Stimulated activated CD4-positive, alpha-beta T cell treated with anti-CD3 and anti-CD28 coated beads, Interleukin-2, amount 100 ng/mL, for 48 hours (primary cell): ENCODE results near the gene ASCC1.
A peak's percentile ranks its signal among the peaks of the same experiment; 100 is the strongest.
"Not testable (repeated sequence)": the region's sequence is repeated elsewhere in the genome, so short reads cannot be mapped to it uniquely, and the experiment has no call there.

ENCODE experiments used
- DNase-seq, 2 donors: peaks; one replicate each; pipeline ENCODE4 v3.0.0-alpha.2; 2020

ASCC1 gene, protein sequence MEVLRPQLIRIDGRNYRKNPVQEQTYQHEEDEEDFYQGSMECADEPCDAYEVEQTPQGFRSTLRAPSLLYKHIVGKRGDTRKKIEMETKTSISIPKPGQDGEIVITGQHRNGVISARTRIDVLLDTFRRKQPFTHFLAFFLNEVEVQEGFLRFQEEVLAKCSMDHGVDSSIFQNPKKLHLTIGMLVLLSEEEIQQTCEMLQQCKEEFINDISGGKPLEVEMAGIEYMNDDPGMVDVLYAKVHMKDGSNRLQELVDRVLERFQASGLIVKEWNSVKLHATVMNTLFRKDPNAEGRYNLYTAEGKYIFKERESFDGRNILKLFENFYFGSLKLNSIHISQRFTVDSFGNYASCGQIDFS

DNA sequence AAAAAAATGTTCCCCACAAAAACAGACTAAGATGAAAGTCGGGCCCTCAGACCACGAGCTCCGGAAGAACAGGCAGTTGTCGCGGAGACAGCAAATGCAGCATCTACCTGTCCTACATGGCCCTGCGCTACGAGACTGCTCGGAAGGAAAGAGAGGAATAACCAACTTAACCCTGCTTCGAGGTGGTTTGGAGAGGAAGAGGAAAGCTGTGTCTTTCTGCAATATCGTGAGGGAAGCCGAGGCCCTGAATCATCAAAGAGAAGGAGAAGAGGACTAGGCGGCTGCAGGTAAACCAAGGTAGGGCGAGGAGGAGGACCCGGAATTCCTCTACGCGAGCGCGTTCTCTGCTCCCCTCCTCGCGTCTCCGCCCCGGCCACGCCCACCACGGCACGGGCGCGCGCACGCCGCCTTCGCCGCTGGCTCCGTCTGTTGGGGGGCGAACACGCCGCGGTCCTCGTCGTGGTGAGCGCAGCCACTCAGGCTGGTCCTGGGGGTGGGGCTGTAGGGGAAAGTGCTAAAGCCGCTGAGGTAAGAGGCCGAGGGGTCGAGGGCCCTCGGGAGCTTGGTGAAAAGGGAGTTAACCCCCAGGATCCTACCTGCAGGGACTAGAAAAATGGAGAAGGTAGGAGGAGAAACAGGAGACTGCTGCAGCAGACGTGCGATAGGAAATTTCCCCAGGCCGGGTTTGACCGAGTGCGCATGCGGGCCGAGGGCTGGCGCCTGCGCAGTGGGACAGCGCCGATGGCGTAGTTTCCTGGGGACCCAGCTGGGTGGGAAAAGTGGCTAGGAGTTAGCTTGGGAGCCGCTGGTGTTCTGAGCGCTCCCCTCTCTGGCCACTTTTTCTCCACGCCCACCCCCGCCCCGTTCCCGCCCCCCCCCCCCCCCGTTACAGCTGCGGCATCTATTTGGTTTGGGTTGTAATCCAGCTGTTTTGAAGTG, at the start of gene ASCC1, which contains the start of gene ANAPC16:
Gene ASCC1 (minus strand): TSS at position 666 of the 939 bp plus-strand sequence. CDS start 2,978 bp downstream, outside the sequence.
Gene ANAPC16 (plus strand): TSS at position 402 of the 939 bp plus-strand sequence. CDS start 7,903 bp downstream, outside the sequence.
- peak; percentile 93 for DNase-seq

DNA sequence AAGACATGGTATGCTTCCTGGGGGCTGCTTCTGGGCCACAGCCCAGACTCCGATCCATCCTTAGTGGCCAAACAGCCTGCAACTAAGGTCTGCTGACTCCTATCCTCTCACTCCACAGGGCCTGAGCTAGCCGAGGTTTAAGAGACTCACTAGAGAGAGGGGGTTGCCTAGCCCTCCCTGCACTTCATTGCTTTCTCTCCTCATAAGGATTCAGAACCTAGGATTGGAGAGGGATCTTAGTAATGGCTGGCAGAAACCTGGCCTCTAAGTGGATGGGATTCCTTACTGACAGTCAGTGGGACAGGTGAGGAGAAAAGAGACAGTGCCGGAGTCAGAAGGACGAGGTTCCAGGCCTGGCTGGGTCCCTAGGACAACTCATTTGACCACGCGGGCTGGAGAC, 49.4 kb upstream of the ASCC1 start:
- DNase-seq: no peak

DNA sequence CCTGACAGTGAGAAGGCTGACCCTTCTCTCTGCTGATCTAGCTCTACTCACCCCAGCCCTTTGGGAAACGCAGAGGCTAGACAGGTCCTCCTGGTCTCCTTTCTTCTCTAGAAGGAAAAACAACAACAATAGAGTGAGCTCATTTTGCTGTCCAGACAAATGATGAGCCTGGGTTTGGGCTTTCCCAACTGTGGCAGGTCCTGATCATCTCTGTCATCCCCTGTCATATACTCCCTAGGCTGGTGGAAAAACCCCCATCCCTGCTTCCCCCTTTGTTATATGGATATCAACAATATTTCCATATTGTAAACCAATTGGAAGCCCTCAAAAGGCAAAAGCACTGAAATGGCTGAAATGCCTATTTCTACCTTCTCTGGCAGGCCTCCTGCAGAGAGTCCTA, 48.5 kb upstream of the ASCC1 start:
- no peak for DNase-seq

DNA sequence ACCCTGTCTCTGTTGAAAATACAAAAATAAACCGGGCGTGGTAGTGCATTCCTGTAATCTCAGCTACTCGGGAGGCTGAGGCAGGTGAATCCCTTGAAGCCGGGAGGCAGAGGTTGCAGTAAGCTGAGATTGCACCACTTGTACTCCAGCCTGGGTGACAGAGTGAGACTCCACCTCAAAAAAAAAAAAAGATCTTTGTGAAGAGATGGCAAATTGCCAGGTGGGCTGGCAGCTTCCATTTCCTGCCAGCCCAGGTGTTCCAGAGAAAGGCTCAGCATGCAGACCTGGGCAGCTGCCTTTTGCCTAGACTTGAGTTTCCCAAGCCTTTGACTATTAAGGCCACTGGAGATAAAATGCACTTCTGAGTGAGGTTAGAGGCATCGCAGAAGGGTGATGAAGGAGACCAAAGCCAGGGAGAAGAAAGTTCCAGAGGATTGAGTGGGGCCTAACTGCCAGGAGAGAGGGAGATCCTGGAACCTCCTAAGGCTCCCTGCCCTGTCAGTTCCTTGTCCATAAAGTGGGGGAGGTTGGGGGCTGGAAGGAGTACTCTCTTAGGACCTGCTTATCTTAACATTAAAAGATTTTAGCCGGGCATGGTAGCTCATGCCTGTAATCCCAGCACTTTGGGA, 47.7 kb upstream of the ASCC1 start:
- DNase-seq: no peak

DNA sequence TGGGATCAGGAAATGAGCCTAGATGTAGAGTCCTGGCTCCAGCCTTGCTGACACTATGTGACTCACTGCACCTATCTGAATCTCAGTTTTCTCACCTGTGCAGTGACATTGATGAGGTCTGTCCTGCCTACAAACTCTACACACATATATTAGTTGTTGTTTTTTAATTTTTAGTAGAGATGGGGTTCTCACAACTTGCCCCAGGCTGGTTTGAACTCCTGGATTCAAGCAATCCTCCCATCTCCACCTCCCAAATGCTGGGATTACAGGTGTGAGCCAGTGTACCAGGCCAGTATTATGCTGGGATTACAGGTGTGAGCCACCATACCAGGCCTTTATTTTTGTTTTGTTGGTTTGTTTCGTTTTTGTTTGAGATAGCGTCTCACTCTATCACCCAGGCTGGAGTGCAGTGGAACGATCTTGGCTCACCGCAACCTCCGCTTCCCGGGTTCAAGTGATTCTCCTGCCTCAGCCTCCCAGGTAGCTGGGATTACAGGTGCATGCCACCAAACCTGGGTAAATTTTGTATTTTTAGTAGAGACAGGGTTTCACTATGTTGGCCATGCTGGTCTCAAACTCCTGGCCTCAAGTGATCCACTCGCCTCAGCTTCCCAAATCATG, 45.8 kb upstream of the ASCC1 start:
- no peak for DNase-seq

DNA sequence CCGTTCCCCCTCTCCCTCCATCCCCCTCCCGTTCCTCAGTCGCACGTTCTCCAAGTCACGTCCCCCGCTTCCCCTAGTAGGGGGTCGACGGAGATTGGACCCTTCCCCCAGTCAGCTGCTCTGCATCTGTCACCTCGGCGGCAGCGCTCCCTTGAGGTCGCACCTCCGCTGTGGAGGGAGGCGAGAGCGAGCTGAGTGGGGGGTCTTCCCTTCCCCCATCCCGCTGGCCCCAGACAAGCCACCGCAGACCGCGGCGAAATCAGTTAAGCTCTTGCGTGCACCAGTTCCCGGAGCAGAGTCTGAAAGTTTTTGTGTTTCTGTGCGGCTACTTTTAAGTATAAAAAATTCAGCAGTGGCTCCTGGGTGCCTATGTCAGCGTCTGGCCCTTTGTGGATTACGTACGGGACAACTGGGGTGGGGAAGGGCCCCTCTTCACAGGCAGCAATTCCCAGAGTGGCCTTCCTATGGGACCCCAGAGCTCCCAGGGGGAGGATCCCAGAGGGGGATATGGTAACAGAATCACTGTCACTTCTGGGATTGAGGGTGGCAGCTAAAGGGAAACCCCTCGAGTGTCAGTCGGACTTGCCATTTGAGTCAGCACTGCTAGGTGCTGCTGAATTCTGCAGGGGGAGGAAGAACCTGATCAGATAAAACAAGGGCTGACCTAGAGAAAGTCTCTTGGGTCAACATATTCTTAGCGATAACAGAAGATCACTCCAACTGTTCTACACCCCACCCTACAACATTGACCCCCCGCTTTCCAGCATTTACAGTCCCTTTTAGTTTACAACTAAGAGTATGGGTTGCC, 45.1 kb upstream of the ASCC1 start:
- peak in 1 of 2 donors; percentile 53 for DNase-seq

DNA sequence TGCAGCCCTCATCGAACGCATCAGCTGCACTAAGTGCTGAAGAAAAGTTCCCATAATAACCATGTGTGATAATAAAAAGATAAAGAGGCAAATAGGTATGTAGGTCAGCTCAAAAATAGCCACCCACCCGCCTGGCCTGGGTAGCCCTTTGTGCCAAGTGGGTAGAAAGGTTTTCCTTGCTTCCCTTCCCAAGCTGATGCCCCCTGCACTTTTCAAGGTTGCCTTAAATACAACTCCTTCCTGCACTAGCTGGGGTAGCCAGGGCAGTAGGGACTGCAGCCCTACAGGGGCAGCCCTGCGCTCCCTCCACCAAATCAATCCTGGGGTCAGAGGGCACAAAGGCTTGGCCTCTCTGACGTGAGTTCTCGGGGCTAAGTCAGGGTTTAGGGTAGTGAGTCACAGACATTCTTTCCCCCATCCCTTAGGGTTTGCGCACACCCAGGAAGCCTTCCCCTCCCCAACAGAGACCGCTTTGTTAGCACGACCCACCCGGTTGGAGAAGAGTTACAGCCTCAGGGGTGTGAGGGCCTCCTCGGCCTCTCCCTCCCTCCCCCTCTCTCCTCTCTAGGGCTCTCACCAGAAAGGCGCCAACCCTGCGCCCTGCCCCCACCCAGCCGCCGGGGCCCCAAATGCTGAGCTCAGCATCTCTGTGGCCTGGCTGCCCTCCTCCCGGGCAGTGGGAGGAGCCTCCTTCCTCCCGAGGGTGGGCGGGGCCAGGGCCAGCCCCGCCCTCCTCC, 44.3 kb upstream of the ASCC1 start:
- DNase-seq: peak; percentile 91 to 93

DNA sequence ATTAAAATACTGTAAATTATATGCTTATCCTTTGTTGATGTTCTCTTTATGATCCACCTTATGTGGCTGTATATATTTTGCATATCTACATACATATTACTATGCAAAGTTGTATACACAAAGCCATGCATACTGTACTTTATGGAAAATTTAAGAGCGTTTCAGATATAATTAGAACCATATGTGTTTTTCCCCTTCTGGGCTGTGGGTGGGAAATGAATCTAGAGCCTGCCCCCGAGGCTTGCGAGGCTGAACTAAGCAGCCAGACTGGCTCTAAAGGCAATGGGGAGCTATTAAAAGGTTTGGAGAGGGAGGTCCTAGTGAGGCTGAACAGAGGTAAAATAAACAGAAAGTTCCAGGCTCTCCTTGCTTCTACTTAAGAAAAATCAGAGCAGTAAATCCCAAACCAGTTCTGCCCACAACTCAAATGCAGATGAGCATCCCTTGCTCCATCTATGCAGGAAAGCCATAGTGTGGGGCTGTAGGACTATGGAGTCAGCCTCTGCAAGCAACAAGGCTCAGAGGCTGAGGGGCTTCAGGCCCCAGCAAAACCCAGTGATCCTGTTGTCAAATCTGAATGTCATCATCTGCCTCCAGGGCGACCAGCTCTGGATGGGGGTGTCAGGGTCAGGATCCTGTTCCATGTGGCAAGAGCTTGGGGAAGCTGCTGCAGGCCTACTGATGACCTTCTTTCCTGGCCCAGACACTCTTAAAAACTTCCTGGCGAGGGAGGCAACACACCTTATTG, 43.6 kb upstream of the ASCC1 start:
- DNase-seq: no peak

DNA sequence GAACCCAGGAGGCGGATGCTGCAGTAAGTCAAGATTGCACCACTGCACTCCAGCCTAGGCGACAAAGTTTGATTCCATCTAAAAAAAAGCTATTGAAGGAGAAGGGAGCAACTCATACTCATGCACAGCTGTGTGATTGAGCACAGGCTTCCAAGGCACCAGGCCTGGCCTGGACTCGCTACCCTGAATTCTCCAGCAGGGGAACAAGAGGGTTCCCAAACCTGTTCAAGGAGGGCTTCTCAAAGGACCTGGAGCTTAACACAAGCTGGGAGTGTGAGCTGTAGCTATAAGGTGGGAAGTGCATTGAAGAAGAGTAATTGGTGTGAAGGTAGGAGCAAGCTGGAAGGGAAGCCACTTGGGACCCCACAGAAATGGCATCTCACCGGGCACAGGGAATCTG, 42.5 kb upstream of the ASCC1 start:
- no peak for DNase-seq

DNA sequence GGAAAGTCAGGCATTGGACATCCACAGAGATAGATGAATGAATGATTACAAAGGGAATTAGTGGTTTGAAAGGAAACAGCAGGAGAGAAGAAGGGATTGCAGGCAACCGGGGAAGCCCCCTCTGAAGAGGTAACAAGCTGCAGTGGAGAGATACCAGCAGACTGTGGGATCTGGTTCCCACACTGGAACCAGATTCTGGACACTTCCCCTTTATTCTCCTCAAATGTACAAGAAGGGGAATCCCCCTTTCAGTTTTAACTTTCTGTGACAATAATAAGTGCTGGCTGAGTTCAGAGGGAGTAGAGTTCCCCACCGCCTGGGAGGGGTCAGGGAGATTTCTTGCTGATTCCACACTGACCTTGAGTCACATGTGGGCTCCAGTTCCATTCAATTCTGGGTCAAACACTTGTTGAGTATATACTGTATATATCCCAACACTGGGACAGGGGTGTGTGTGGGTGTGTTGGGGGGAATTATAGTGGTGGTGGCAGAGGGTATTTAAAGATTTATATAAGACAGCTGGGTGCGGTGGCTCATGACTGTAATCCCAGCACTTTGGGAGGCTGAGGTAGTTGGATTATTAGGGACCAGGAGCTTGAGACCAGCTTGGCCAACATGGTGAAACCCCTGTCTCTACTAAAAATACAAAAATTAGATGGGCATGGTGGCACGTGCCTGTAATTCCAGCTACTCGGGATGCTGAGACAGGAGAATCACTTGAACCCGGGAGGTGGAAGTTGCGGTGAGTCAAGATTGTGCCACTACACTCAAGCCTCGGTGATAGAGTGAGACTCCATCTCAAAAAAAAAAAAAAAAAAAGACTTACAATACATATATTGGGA, 41.2 kb upstream of the ASCC1 start:
- no peak for DNase-seq

DNA sequence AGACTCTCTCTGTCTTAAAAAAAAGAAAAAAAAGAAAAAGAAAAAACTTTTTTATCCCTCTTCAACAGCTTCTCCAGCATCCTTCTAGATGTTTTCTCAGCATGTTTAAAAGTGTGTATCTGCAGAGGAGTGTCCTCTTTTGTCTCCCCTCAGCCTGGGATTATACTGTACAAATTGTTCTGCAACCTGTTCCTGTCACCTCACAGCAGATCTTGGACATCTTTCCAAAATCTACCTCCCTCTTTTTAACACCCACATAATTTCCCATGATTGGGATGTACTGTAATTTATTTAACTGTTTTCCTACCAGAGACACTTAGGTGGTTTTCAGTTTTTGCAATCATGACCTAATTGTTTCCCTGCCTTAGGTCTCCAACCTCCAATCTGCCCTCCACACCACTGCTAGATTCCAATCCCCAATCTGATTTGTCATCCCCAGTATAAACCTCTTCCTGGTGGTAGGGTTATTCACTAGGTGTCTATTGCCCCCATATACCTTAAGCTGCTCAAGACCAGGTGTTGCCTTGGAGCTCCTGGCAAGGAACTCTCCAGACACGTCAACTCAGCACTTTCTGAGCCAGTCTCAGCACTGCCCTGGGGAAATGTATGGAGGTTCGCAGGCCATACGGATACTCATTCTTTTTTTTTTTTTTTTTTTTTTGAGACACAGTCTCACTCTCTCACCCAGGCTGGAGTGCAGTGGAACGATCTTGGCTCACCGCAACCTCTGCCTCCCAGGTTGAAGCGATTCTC, 40.1 kb upstream of the ASCC1 start:
- DNase-seq: no peak

DNA sequence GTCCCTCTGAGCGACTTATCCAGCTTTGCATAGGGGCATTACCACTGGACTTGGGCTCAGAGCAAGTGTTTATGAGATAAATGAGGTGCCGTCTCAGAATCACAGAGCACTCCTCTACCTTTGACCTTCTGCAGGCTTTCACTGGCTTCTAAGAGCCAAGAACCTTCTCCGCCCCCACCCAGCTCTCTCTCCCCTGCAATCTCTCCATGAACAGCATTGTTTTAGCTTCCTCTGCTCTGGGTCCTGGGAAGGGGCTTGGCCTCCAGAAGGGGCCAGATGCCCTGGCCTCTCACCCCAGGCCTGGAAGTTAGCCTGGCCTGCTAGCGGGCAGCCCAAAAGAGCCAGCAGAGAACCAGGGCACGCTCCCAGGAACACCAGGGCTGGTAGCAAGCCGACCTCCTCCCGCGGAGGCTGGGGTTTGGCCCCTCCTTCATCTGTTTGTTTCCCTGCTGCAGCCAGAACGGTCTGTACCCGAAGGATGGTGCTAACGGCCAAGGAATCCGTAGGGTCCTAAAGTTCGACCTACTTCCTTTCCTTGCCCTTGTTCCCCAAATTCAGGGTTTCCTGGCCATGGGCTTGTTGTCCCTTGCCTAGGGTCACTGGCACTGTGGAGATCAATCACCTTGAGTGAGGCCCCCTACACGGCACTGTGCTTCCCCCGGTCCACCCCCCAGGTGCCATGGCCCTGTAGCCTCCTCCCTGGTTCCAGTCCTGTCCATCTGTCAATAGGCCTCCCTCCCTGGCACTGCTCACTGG, 38.9 kb upstream of the ASCC1 start:
- no peak for DNase-seq

DNA sequence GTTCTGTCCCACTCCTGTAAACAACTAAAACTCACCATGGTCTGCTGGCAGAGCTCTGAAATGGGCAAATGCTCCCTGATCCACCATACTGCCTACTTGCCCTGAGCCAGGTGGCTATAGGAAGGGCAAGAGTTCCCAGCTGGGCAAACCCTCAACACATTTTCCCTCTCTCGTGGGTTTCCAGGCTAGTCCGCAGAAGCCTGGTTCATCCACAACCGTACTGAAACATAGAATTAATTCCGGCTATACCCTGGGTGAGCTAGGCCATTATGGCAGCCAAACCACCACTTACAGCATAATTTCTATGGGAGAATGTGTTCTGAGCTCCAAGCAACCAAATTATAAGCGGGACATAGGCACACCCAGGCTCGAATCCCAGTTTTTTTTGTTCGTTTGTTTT, 37.5 kb upstream of the ASCC1 start:
- DNase-seq: no peak

DNA sequence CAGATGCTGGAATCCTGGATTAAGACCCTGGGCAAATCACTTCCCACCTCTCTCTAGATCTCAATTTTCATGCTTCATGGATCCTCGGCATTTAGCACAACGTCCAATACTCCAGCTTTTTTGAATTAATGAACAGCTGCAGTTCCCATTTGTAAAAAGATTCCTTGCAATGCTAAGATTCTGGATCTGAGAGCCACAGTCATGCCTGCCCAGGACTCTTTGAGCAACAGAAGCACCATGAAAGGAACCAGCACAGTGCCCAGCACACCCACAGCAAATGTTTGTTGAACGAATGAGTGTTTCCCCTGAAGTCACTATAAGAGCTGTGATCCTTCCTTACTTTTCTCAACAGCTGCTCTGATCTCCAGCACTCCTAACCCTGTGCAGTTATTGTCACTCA, 36.9 kb upstream of the ASCC1 start:
- DNase-seq: no peak

DNA sequence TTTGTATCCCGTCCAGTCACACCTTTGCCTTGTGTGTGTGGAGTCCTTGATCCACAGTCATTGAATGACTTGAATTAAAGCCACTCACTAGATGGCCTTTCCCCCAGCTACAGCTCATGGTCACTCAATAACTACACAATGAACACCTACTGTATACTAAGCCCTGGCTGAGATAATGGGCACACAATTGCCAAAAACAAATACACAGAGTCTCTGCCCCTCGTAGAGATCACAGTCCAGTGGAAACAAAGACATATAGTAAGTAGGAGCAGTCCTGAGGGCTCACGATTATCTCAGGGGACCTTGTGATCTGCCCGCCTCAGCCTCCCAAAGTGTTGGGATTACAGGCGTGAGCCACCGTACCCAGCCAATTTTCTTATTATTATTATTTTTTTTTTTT, 35.6 kb upstream of the ASCC1 start:
- DNase-seq: no peak

DNA sequence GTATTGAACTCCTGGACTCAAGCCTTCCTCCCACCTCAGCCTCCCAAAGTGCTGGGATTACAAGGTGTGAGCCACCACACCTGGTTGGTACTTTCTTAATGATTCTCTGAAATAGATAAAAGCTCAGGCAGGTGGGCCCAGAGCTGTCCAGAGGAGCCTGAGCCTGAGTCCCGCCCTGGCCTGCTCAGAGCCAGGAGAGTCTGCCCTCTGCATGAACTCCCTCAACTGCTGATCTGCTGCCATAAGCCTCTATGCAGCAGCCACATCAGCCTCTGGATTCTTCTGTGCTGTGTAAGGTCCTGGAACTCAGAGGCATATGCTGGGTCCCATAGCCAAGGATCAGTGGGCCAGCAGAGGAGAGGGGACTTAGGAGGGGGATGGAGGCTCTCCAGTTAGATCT, 34.6 kb upstream of the ASCC1 start:
- no peak for DNase-seq

DNA sequence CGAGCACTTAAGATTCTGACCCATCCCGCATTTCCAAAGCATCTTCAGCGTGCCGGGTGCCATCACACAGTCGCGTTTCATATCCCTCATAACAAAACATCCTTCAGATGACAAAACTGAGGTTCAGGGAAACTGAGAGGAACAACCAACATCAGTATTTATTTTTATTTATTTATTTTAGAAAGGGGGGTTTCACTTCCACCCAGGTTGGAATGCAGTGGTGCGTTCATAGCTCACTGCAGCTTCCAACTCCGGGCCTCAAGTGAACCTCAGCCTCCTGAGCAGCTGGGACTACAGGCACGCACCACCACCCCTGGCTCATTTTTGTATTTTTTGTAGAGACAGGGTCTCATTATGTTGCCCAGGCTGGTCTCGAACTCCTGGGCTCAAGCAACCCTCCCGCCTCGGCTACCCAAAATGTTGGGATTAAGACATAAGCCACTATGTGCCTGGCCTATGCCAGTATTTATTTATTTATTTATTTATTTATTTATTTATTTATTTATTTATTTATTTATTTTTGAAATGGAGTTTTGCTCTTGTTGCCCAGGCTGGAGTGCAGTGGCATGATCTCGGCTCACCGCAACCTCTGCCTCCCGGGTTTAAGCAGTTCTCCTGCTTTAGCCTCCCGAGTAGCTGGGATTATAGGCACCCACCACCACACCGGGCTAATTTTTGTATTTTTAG, 33.2 kb upstream of the ASCC1 start:
- not testable (repeated sequence) for DNase-seq
